ENCODE results near the gene SLC9A8.
"Not testable (repeated sequence)": the region's sequence is repeated elsewhere in the genome, so short reads cannot be mapped to it uniquely, and the experiment has no call there.

Gene SLC9A8

GRCh38 chr20:49766979-49767521, 45.6 kb upstream of the SLC9A8 start:
- no peak for DNase-seq (ENCODE audit: low spot score)
- ATAC-seq (ENCODE audit: low read depth), result no peak
- no peaks in the 10 kb centered on the region for H3K36me3 ChIP-seq (ENCODE audit: low read depth)
- H3K9me3 ChIP-seq (ENCODE audit: severe bottlenecking), result no peaks in the 10 kb centered on the region
- no peak overlapping the region for H3K27ac ChIP-seq (ENCODE audit: poor library complexity, severe bottlenecking)
- H3K4me1 ChIP-seq (ENCODE audit: insufficient read depth, poor library complexity, severe bottlenecking), result peaks cover 37% of the 10 kb centered on the region
- H3K4me3 ChIP-seq (ENCODE audit: severe bottlenecking), result no peak overlapping the region
- H3K27me3 ChIP-seq (ENCODE audit: insufficient read depth, poor library complexity, severe bottlenecking), result no peaks in the 10 kb centered on the region
- TF ChIP-seq CTCF (IDR thresholded peaks at IDR 0.05; ENCODE audit: poor library complexity, severe bottlenecking), result no peak

GRCh38 chr20:49768204-49769047, 44.2 kb upstream of the SLC9A8 start:
- no peaks in the 10 kb centered on the region for H3K36me3 ChIP-seq (ENCODE audit: low read depth)
- no peaks in the 10 kb centered on the region for H3K27me3 ChIP-seq (ENCODE audit: insufficient read depth, poor library complexity, severe bottlenecking)
- ATAC-seq (ENCODE audit: low read depth) (peak; percentile 80), DNase-seq (ENCODE audit: low spot score) (peak; percentile 98)
- H3K4me3 ChIP-seq (ENCODE audit: severe bottlenecking), result no peak overlapping the region
- TF ChIP-seq CTCF (IDR thresholded peaks at IDR 0.05; ENCODE audit: poor library complexity, severe bottlenecking), result no peak
- peak overlapping the region; percentile 67 for H3K27ac ChIP-seq (ENCODE audit: poor library complexity, severe bottlenecking)
- no peaks in the 10 kb centered on the region for H3K9me3 ChIP-seq (ENCODE audit: severe bottlenecking)
- peaks cover 46% of the 10 kb centered on the region for H3K4me1 ChIP-seq (ENCODE audit: insufficient read depth, poor library complexity, severe bottlenecking)

- DNase-seq (ENCODE audit: low spot score) (no peak), ATAC-seq (ENCODE audit: low read depth) (no peak)
- Histone ChIP-seq H3K36me3 (ENCODE audit: low read depth) (no peaks in the 10 kb centered on the region), H3K4me3 (ENCODE audit: severe bottlenecking) (no peak overlapping the region), H3K27me3 (ENCODE audit: insufficient read depth, poor library complexity, severe bottlenecking) (no peaks in the 10 kb centered on the region), H3K4me1 (ENCODE audit: insufficient read depth, poor library complexity, severe bottlenecking) (peaks cover 43% of the 10 kb centered on the region), H3K9me3 (ENCODE audit: severe bottlenecking) (no peaks in the 10 kb centered on the region), H3K27ac (ENCODE audit: poor library complexity, severe bottlenecking) (peak overlapping the region; percentile 67)
- TF ChIP-seq CTCF (IDR thresholded peaks at IDR 0.05; ENCODE audit: poor library complexity, severe bottlenecking), result no peak
Observed at GRCh38 chr20:49769048-49769581, 43.5 kb upstream of the SLC9A8 start.

- no peaks in the 10 kb centered on the region for H3K27me3 ChIP-seq (ENCODE audit: insufficient read depth, poor library complexity, severe bottlenecking)
- H3K4me3 ChIP-seq (ENCODE audit: severe bottlenecking), result no peak overlapping the region
- DNase-seq (ENCODE audit: low spot score) (no peak), ATAC-seq (ENCODE audit: low read depth) (no peak)
- H3K36me3 ChIP-seq (ENCODE audit: low read depth), result no peaks in the 10 kb centered on the region
- H3K27ac ChIP-seq (ENCODE audit: poor library complexity, severe bottlenecking), result no peak overlapping the region
- TF ChIP-seq CTCF (IDR thresholded peaks at IDR 0.05; ENCODE audit: poor library complexity, severe bottlenecking), result no peak
- peaks cover 52% of the 10 kb centered on the region for H3K4me1 ChIP-seq (ENCODE audit: insufficient read depth, poor library complexity, severe bottlenecking)
- no peaks in the 10 kb centered on the region for H3K9me3 ChIP-seq (ENCODE audit: severe bottlenecking)
Observed at GRCh38 chr20:49770634-49771033, 42.0 kb upstream of the SLC9A8 start.

GRCh38 chr20:49774213-49774612, 38.4 kb upstream of the SLC9A8 start:
- H3K27me3 ChIP-seq (ENCODE audit: insufficient read depth, poor library complexity, severe bottlenecking); ATAC-seq (ENCODE audit: low read depth); DNase-seq (ENCODE audit: low spot score): not testable (repeated sequence)

More at GRCh38 chr20:49774213-49774612, 38.4 kb upstream of the SLC9A8 start:
- not testable (repeated sequence) for H3K27ac ChIP-seq (ENCODE audit: poor library complexity, severe bottlenecking); H3K4me3 ChIP-seq (ENCODE audit: severe bottlenecking); H3K36me3 ChIP-seq (ENCODE audit: low read depth); H3K9me3 ChIP-seq (ENCODE audit: severe bottlenecking)
- H3K4me1 ChIP-seq (ENCODE audit: insufficient read depth, poor library complexity, severe bottlenecking), result peaks cover 47% of the 10 kb centered on the region

All from RWPE2 (cell line).